Osteocyte (in vitro differentiated cells): ENCODE data around the gene TAF4. TPM values are rescaled to one million over a fixed set of nuclear protein-coding genes. Genes with fewer than 3 reads are reported as not detected.

Source experiments
- DNase-seq: peaks from one replicate; pipeline ENCODE4 v3.0.0; 2021; ENCODE audit warnings: mixed read lengths; ENCODE audit not compliant: unreplicated experiment; ENCODE audit errors: extremely low spot score
- H3K27ac Mint-ChIP-seq: one replicate; pipeline ENCODE4 v1.8.0; 2021; ENCODE audit warnings: mild to moderate bottlenecking, mixed read lengths; ENCODE audit not compliant: unreplicated experiment
- H3K27me3 Mint-ChIP-seq: one replicate; pipeline ENCODE4 v1.8.0; 2021; ENCODE audit warnings: mixed read lengths; ENCODE audit not compliant: unreplicated experiment
- H3K36me3 Mint-ChIP-seq: one replicate; pipeline ENCODE4 v1.8.0; 2021; ENCODE audit warnings: mixed read lengths; ENCODE audit not compliant: unreplicated experiment
- H3K4me1 Mint-ChIP-seq: one replicate; pipeline ENCODE4 v1.8.0; 2021; ENCODE audit warnings: mixed read lengths; ENCODE audit not compliant: unreplicated experiment
- H3K4me3 Mint-ChIP-seq: one replicate; pipeline ENCODE4 v1.8.0; 2021; ENCODE audit warnings: mild to moderate bottlenecking, moderate library complexity, mixed read lengths; ENCODE audit not compliant: unreplicated experiment
- H3K9me3 Mint-ChIP-seq: one replicate; pipeline ENCODE4 v1.8.0; 2021; ENCODE audit warnings: mixed read lengths; ENCODE audit not compliant: unreplicated experiment
- CTCF ChIP-seq: fragments of 200-600 bp; sonication (generic); IDR thresholded peaks from 2 replicates; pipeline ENCODE4 v1.5.0; 2021; ENCODE audit warnings: antibody characterized with exemption, mild to moderate bottlenecking, moderate library complexity
- total RNA-seq: library from RNA; stranded (reverse); gene quantifications from 2 replicates; pipeline ENCODE4 v1.2.1, GENCODE V29; 2021

TAF4 gene
- total RNA-seq, 1 donor from 2014 or later: 22.8 TPM

- DNase-seq: no peak
Measured at GRCh38 chr20:62061851-62062423, 3.7 kb downstream of the TAF4 start.

GRCh38 chr20:62060631-62061541 is 4.8 kb downstream of the TAF4 start:
- Mint-ChIP-seq H3K27me3 (no peaks in the 10 kb centered on the region), H3K9me3 (no peaks in the 10 kb centered on the region), H3K27ac (no peak overlapping the region), H3K4me3 (no peak overlapping the region), H3K4me1 (peaks cover 18% of the 10 kb centered on the region), H3K36me3 (no peaks in the 10 kb centered on the region)
- TF ChIP-seq CTCF: no peak
- DNase-seq: no peak

More at GRCh38 chr20:62061851-62062423, 3.7 kb downstream of the TAF4 start:
- no peak overlapping the region for H3K27ac Mint-ChIP-seq
- H3K36me3 Mint-ChIP-seq: no peaks in the 10 kb centered on the region
- H3K4me3 Mint-ChIP-seq: no peak overlapping the region
- peaks cover 23% of the 10 kb centered on the region for H3K4me1 Mint-ChIP-seq
- H3K9me3 Mint-ChIP-seq: no peaks in the 10 kb centered on the region
- no peaks in the 10 kb centered on the region for H3K27me3 Mint-ChIP-seq
- no peak for TF ChIP-seq CTCF

- Mint-ChIP-seq H3K9me3 (no peaks in the 10 kb centered on the region), H3K27me3 (no peaks in the 10 kb centered on the region), H3K27ac (no peak overlapping the region), H3K4me1 (peaks cover 18% of the 10 kb centered on the region), H3K4me3 (no peak overlapping the region), H3K36me3 (no peaks in the 10 kb centered on the region)
- no peak for DNase-seq
- no peak for TF ChIP-seq CTCF
Measured at GRCh38 chr20:62059920-62060630, 5.6 kb downstream of the TAF4 start.

- H3K27ac Mint-ChIP-seq: no peak overlapping the region
- H3K4me3 Mint-ChIP-seq: no peak overlapping the region
- no peak for TF ChIP-seq CTCF
- H3K27me3 Mint-ChIP-seq: no peaks in the 10 kb centered on the region
- no peaks in the 10 kb centered on the region for H3K9me3 Mint-ChIP-seq
- H3K4me1 Mint-ChIP-seq: peaks cover 21% of the 10 kb centered on the region
- H3K36me3 Mint-ChIP-seq: no peaks in the 10 kb centered on the region
- no peak for DNase-seq
Measured at GRCh38 chr20:62059401-62059800, 6.3 kb downstream of the TAF4 start.

- DNase-seq: no peak
- no peaks in the 10 kb centered on the region for H3K9me3 Mint-ChIP-seq
- H3K4me3 Mint-ChIP-seq: no peak overlapping the region
- no peak for TF ChIP-seq CTCF
- no peaks in the 10 kb centered on the region for H3K27me3 Mint-ChIP-seq
- H3K36me3 Mint-ChIP-seq: no peaks in the 10 kb centered on the region
- H3K27ac Mint-ChIP-seq: no peak overlapping the region
- peaks cover 18% of the 10 kb centered on the region for H3K4me1 Mint-ChIP-seq
Measured at GRCh38 chr20:62058941-62059340, 6.7 kb downstream of the TAF4 start.
